ENCODE results near the gene GGTA1.

GGTA1 gene

DNA sequence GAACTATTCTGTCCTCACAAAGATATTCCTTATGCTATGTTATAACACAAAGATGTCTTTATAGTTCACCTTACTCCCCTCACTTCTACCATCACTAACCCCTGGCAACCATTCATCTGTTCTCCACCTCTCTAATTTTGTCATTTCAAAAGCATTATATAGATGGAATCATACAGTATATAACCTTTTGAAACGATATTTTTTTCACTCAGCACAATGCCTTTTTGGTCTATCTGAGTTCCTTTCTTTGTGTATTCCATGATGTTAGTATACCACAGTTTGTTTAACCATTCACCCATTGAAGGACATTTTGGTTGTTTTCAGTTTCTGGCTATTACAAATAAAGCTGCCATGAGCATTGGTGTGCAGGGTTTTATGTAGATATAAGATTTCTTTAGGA, 93.7 kb downstream of the GGTA1 start:
- Histone ChIP-seq H3K36me3 (ENCODE audit: low read length) (no peaks in the 10 kb centered on the region), H3K4me3 (ENCODE audit: insufficient read depth, low read length, poor library complexity, severe bottlenecking) (no peak overlapping the region), H3F3A (ENCODE audit: insufficient read depth) (no peaks in the 10 kb centered on the region), H3K9ac (ENCODE audit: low read length) (no peak overlapping the region), H3K9me3 (ENCODE audit: insufficient read depth, low read length) (no peaks in the 10 kb centered on the region), H3K9me2 (replicated peaks; ENCODE audit: insufficient read depth, low read length) (no peaks in the 10 kb centered on the region), H3K27ac (ENCODE audit: low read depth, low read length) (no peak overlapping the region), H3K4me2 (ENCODE audit: low read depth, low read length, poor library complexity, severe bottlenecking) (no peak overlapping the region), H3K27me3 (ENCODE audit: low read length) (no peaks in the 10 kb centered on the region), H4K20me1 (ENCODE audit: low read depth, low read length) (no peaks in the 10 kb centered on the region), H2AFZ (ENCODE audit: low read depth, low read length, severe bottlenecking) (no peak overlapping the region), H3K79me2 (ENCODE audit: insufficient read depth, low read length) (no peaks in the 10 kb centered on the region)
- no peak for TF ChIP-seq CTCF (IDR thresholded peaks at IDR 0.05; ENCODE audit: insufficient read depth, low read length, poor library complexity, severe bottlenecking)
- no peak for TF ChIP-seq EZH2phosphoT487 (conservative IDR thresholded peaks at IDR 0.05; ENCODE audit: low read length)
